ENCODE measurements around the gene PTCRA.

DNA sequence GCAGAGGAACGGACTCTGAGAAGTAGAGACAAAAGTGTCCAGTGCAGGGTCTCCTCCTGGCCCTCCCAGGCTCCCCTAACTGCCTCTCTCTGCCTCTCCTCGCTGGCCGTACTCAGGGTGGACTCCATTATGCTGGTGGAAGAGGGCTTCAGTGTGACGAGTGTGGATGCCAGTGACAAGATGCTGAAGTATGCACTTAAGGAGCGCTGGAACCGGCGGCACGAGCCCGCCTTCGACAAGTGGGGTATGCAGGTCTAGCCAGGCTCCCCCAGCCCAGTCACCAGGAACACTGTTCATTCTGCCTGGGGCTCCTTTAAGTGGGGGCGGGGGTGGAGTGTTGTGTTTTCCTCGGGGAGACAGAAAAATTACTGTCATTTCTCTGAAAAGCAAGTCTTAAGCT is 46.2 kb downstream of the PTCRA start:
- TF ChIP-seq POLR2A (IDR thresholded peaks at IDR 0.05; ENCODE audit: low read length), result no peak
- TF ChIP-seq, protein P1, sequence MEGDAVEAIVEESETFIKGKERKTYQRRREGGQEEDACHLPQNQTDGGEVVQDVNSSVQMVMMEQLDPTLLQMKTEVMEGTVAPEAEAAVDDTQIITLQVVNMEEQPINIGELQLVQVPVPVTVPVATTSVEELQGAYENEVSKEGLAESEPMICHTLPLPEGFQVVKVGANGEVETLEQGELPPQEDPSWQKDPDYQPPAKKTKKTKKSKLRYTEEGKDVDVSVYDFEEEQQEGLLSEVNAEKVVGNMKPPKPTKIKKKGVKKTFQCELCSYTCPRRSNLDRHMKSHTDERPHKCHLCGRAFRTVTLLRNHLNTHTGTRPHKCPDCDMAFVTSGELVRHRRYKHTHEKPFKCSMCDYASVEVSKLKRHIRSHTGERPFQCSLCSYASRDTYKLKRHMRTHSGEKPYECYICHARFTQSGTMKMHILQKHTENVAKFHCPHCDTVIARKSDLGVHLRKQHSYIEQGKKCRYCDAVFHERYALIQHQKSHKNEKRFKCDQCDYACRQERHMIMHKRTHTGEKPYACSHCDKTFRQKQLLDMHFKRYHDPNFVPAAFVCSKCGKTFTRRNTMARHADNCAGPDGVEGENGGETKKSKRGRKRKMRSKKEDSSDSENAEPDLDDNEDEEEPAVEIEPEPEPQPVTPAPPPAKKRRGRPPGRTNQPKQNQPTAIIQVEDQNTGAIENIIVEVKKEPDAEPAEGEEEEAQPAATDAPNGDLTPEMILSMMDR (IDR thresholded peaks at IDR 0.05), result no peak
- TF ChIP-seq RAD21 (conservative IDR thresholded peaks at IDR 0.05 in 1 of 2, IDR thresholded peaks at IDR 0.05 in 1 of 2), result no peak
- TF ChIP-seq, protein P2, sequence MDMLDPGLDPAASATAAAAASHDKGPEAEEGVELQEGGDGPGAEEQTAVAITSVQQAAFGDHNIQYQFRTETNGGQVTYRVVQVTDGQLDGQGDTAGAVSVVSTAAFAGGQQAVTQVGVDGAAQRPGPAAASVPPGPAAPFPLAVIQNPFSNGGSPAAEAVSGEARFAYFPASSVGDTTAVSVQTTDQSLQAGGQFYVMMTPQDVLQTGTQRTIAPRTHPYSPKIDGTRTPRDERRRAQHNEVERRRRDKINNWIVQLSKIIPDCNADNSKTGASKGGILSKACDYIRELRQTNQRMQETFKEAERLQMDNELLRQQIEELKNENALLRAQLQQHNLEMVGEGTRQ (IDR thresholded peaks at IDR 0.05), result no peak
